Measurements from ENCODE around the gene TAF15. TPM values are rescaled to one million over a fixed set of nuclear protein-coding genes. Genes with fewer than 3 reads are reported as not detected.
A peak's percentile ranks its signal among the peaks of the same experiment; 100 is the strongest.

Gene TAF15
- total and polyA plus RNA-seq, 4 donors, result 88.5 to 138 (median 114) TPM

DNA sequence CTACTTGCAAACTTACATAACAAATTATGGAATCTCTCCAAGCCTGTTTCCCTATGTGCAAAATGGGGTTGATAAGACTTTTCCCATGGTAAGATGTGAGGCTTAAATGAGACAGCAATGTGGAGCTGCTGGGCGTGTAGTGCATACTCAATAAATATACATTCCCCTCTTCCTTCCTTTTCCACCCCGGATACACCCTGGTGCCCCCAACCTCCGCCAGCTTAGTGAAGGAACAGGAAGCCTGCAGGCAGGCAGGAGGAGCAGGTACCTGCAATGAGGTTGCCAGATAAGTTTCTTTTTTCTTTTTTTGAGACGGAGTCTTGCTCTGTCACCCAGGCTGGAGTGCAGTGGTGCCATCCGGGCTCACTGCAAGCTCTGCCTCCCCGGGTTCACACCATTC lies 33.7 kb upstream of the TAF15 start:
- Histone ChIP-seq H3K4me1 (ENCODE audit: control insufficient read depth in 5 of 5, insufficient read depth in 5 of 5, low read length in 5 of 5) (peaks cover 0 to 32% (median 20%) of the 10 kb centered on the region in 5 donors), H3K9me3 (ENCODE audit: control insufficient read depth in 4 of 4, insufficient read depth in 3 of 4, low read length in 3 of 4) (no peaks in the 10 kb centered on the region), H3K27ac (ENCODE audit: low read depth in 1 of 2, low read length in 1 of 2) (peak overlapping the region in 1 of 2 donors; percentile 78)

DNA sequence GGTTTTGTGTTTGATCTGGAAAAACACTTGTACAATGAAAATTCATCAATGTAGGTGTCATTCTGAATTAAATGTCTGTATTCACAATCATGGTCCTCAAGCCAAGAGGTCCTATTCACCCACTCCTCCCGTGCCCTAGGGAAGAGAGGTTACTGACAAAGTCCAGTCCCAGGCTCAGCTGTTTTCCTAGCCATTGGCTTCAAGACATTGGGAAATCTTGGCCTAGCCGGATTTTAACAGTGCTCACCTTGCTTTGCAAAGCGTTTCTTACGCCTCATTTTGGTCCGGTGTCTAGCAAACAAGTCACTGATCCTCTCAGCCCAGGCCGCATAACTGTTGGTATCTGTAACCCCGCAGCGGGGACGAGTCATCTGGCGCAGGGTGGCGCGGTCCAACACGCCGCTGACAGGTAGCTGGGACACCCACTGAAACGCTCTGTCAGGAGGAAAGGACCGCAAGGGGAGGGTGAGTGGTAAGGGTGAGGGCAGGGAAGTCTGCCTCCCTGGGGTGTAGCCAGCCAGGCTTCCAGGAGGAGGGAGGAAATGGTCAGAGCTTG lies 30.6 kb upstream of the TAF15 start:
- Histone ChIP-seq H3K4me3 (no peak overlapping the region), H3K9ac (ENCODE audit: insufficient read depth in 1 of 2, low read length in 2 of 2) (no peak overlapping the region), H3K36me3 (ENCODE audit: control insufficient read depth in 4 of 4, insufficient read depth in 4 of 4, low read length in 4 of 4) (no peaks in the 10 kb centered on the region), H3K4me1 (ENCODE audit: control insufficient read depth in 5 of 5, insufficient read depth in 5 of 5, low read length in 5 of 5) (peaks cover 0 to 30% (median 17%) of the 10 kb centered on the region in 5 donors), H3K9me3 (ENCODE audit: control insufficient read depth in 4 of 4, insufficient read depth in 3 of 4, low read length in 3 of 4) (no peaks in the 10 kb centered on the region), H3K27ac (ENCODE audit: low read depth in 1 of 2, low read length in 1 of 2) (peak overlapping the region in 1 of 2 donors; percentile 75), H3K27me3 (ENCODE audit: control insufficient read depth in 3 of 3, insufficient read depth in 3 of 3, low read length in 2 of 3) (peaks cover 0 to 2% (median 0%) of the 10 kb centered on the region in 3 donors)
- 86 to 88% methylated on average over 16 of the region's 16 CpGs for WGBS, 2 donors
- ATAC-seq (ENCODE audit: insufficient read depth, low FRiP score), result no peak
- TF ChIP-seq, protein P1, sequence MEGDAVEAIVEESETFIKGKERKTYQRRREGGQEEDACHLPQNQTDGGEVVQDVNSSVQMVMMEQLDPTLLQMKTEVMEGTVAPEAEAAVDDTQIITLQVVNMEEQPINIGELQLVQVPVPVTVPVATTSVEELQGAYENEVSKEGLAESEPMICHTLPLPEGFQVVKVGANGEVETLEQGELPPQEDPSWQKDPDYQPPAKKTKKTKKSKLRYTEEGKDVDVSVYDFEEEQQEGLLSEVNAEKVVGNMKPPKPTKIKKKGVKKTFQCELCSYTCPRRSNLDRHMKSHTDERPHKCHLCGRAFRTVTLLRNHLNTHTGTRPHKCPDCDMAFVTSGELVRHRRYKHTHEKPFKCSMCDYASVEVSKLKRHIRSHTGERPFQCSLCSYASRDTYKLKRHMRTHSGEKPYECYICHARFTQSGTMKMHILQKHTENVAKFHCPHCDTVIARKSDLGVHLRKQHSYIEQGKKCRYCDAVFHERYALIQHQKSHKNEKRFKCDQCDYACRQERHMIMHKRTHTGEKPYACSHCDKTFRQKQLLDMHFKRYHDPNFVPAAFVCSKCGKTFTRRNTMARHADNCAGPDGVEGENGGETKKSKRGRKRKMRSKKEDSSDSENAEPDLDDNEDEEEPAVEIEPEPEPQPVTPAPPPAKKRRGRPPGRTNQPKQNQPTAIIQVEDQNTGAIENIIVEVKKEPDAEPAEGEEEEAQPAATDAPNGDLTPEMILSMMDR (IDR thresholded peaks at IDR 0.05; ENCODE audit: control extremely low read depth, extremely low read depth), result no peak
- no peak for DNase-seq

More for the DNA sequence above, 33.7 kb upstream of the TAF15 start:
- TF ChIP-seq, protein P1 (IDR thresholded peaks at IDR 0.05; ENCODE audit: control extremely low read depth, extremely low read depth), result no peak
- 21 to 43% methylated on average over 6 of the region's 6 CpGs for WGBS, 2 donors
- ATAC-seq (ENCODE audit: insufficient read depth, low FRiP score) (no peak), DNase-seq (peak in 1 of 3 donors; percentile 32)
- H3K36me3 ChIP-seq (ENCODE audit: control insufficient read depth in 4 of 4, insufficient read depth in 4 of 4, low read length in 4 of 4), result peaks cover 0 to 2% (median 0%) of the 10 kb centered on the region in 4 donors
- H3K27me3 ChIP-seq (ENCODE audit: control insufficient read depth in 3 of 3, insufficient read depth in 3 of 3, low read length in 2 of 3), result peaks cover 0 to 2% (median 0%) of the 10 kb centered on the region in 3 donors
- H3K4me3 ChIP-seq, result no peak overlapping the region
- no peak overlapping the region for H3K9ac ChIP-seq (ENCODE audit: insufficient read depth in 1 of 2, low read length in 2 of 2)

DNA sequence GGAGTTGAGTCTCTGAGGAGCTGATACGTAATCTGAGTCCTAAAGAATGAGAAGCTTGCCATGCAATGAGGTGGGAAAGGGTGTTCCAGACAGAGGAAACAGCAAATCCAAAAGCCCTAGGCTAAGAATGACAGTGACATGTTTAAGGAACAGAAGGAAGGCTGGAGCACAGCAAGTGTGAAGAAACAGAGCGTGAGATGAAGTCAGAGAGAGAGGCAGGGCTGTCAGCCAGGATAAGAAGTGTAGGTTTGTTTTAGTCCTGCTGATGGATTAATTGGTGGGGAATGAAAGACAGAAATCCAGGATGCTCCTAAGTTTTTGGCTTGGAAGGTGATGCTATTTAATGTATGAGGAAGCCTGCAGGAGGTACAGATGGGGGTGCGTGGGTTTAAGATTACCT lies 28.3 kb upstream of the TAF15 start:
- ATAC-seq (ENCODE audit: insufficient read depth, low FRiP score) (no peak), DNase-seq (no peak)
- WGBS, 2 donors, result 77 to 83% methylated on average over 3 of the region's 3 CpGs
- Histone ChIP-seq H3K9ac (ENCODE audit: insufficient read depth in 1 of 2, low read length in 2 of 2) (no peak overlapping the region), H3K4me3 (no peak overlapping the region), H3K9me3 (ENCODE audit: control insufficient read depth in 4 of 4, insufficient read depth in 3 of 4, low read length in 3 of 4) (no peaks in the 10 kb centered on the region), H3K27me3 (ENCODE audit: control insufficient read depth in 3 of 3, insufficient read depth in 3 of 3, low read length in 2 of 3) (peaks cover 0 to 2% (median 0%) of the 10 kb centered on the region in 3 donors), H3K36me3 (ENCODE audit: control insufficient read depth in 4 of 4, insufficient read depth in 4 of 4, low read length in 4 of 4) (no peaks in the 10 kb centered on the region), H3K27ac (ENCODE audit: low read depth in 1 of 2, low read length in 1 of 2) (no peak overlapping the region), H3K4me1 (ENCODE audit: control insufficient read depth in 5 of 5, insufficient read depth in 5 of 5, low read length in 5 of 5) (peaks cover 0 to 23% (median 9%) of the 10 kb centered on the region in 5 donors)
- TF ChIP-seq, protein P1 (IDR thresholded peaks at IDR 0.05; ENCODE audit: control extremely low read depth, extremely low read depth), result no peak
